ENCODE results near the gene PRR36.

PRR36 gene

GRCh38 chr19:7907544-7907943 is 33.4 kb upstream of the PRR36 start:
- DNase-seq (ENCODE audit: low read depth), result no peak
- H3K4me3 ChIP-seq (ENCODE audit: control insufficient read depth, low read depth, low read length), result no peak overlapping the region
- TF ChIP-seq CTCF (IDR thresholded peaks at IDR 0.05; ENCODE audit: control insufficient read depth, insufficient read depth, low read depth, low read length, missing control alignments), result no peak

DNA sequence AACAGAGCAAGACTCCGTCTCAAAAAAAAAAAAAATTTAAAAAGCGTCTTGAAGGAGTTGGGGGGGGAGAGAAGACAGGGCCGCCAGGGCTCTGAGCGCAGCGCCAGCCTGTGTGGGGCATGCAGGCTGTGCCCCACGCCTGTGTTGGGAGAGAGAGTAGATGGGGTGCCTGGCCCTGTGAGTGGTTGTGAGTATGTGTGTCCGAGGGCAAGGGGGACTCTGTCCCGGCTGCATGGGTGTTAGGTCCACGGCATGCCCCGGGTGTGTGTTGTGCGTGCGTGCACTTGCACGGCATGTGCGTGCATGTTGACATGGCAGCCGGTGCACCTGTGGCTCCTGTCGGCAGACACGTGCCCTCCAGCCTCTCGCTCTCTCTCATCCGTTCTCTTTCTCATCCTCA is 32.9 kb upstream of the PRR36 start:
- no peak for DNase-seq (ENCODE audit: low read depth)
- H3K4me3 ChIP-seq (ENCODE audit: control insufficient read depth, low read depth, low read length), result no peak overlapping the region
- TF ChIP-seq CTCF (IDR thresholded peaks at IDR 0.05; ENCODE audit: control insufficient read depth, insufficient read depth, low read depth, low read length, missing control alignments), result no peak

- no peak for DNase-seq (ENCODE audit: low read depth)
- TF ChIP-seq CTCF (IDR thresholded peaks at IDR 0.05; ENCODE audit: control insufficient read depth, insufficient read depth, low read depth, low read length, missing control alignments), result no peak
- no peak overlapping the region for H3K4me3 ChIP-seq (ENCODE audit: control insufficient read depth, low read depth, low read length)
Observed at GRCh38 chr19:7905859-7906258, 31.7 kb upstream of the PRR36 start.

GRCh38 chr19:7905268-7905667 is 31.1 kb upstream of the PRR36 start:
- TF ChIP-seq CTCF (IDR thresholded peaks at IDR 0.05; ENCODE audit: control insufficient read depth, insufficient read depth, low read depth, low read length, missing control alignments), result no peak
- DNase-seq (ENCODE audit: low read depth), result no peak
- H3K4me3 ChIP-seq (ENCODE audit: control insufficient read depth, low read depth, low read length), result peak overlapping the region; percentile 3

- no peak for DNase-seq (ENCODE audit: low read depth)
- TF ChIP-seq CTCF (IDR thresholded peaks at IDR 0.05; ENCODE audit: control insufficient read depth, insufficient read depth, low read depth, low read length, missing control alignments), result no peak
- peak overlapping the region; percentile 88 for H3K4me3 ChIP-seq (ENCODE audit: control insufficient read depth, low read depth, low read length)
Observed at GRCh38 chr19:7904074-7905020, 30.2 kb upstream of the PRR36 start.

DNA sequence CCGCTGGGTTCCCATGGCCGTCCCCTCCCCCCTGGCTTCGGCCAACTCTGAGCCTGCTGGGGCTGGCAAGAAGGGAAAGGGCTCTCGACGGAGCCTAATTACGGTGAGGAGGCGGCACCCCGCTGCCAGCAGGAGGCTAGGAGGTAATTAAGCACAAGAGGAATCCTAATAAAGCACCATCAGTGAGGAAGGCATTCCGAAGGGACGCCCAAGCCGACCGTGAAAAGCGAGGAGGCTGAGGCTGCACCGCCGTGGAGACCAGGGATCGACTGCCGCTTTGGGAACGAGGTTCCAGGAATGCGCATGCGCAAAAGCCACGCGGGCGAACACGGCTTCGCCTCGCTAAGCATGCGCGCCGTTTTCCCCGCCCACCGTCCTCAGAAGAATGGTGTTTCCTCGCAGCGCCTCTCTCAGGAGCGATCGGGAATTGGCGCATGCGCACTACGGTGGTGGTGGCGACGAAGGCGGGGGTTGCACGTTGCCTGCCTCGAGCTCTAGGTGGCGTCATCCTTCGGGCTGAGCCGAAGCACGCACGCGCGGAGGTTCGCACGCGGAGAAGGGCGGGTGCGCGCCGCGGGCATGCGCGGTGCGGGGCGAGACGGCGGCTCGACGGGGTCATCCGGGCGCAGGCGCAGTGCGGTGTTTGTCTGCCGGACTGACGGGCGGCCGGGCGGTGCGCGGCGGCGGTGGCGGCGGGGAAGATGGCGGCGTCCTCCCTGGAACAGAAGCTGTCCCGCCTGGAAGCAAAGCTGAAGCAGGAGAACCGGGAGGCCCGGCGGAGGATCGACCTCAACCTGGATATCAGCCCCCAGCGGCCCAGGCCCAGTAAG is 29.3 kb upstream of the PRR36 start, which contains the start of gene MAP2K7:
Gene MAP2K7 (plus strand): TSS at position 634 of the 830 bp plus-strand sequence. CDS start 68 bp downstream, at position 702.
- DNase-seq (ENCODE audit: low read depth), result peak; percentile 94
- TF ChIP-seq CTCF (IDR thresholded peaks at IDR 0.05; ENCODE audit: control insufficient read depth, insufficient read depth, low read depth, low read length, missing control alignments), result peak; percentile 45

More for the DNA sequence above, 29.3 kb upstream of the PRR36 start, which contains the start of gene MAP2K7:
- H3K4me3 ChIP-seq (ENCODE audit: control insufficient read depth, low read depth, low read length), result peak within 1 kb of the TSS; percentile 88

Measured in AG09309 (cell line).